ENCODE results near the gene MINPP1.

GRCh38 chr10:87594864-87595263 is 90.2 kb downstream of the MINPP1 start:
- TF ChIP-seq CTCF (IDR thresholded peaks at IDR 0.05) (no peak), POLR2A (IDR thresholded peaks at IDR 0.05) (no peak)

Data from heart left ventricle (tissue), 13 donors.